Spleen (tissue), 11 donors: ENCODE measurements around the gene ZNF618. TPM values are rescaled to one million over a fixed set of nuclear protein-coding genes. Genes with fewer than 3 reads are reported as not detected.

ENCODE experiments used
- DNase-seq: peaks from one replicate; pipeline ENCODE4 v3.0.0-alpha.2; 2020
- H3K27ac ChIP-seq, 8 donors: fragments of 200-600 bp; sonication (generic) in 7 of 8; 1 replicate in 4 of 8; 2 replicates in 4 of 8; pipeline versions ENCODE4 v1.5.0 to v1.8.0; 2016 to 2021; ENCODE audit warnings: inconsistent platforms in 4 of 8, mild to moderate bottlenecking in 4 of 8, moderate library complexity in 1 of 8
- H3K27me3 ChIP-seq, 7 donors: fragments of 200-600 bp; sonication (generic) in 6 of 7; replicated peaks in 1 of 7; 1 replicate in 4 of 7; 2 replicates in 3 of 7; pipeline versions ENCODE4 v1.5.0 to v1.8.0; 2016 to 2021; ENCODE audit warnings: inconsistent platforms in 3 of 7, mild to moderate bottlenecking in 1 of 7
- H3K36me3 ChIP-seq, 6 donors: fragments of 200-600 bp; sonication (generic) in 5 of 6; 1 replicate in 4 of 6; 2 replicates in 2 of 6; pipeline versions ENCODE4 v1.5.0 to v1.8.0; 2016 to 2021; ENCODE audit warnings: inconsistent platforms in 2 of 6
- H3K4me1 ChIP-seq, 6 donors: fragments of 200-600 bp; sonication (generic) in 5 of 6; 1 replicate in 3 of 6; 2 replicates in 3 of 6; pipeline versions ENCODE4 v1.5.0 to v1.8.0; 2016 to 2021; ENCODE audit warnings: inconsistent platforms in 3 of 6
- H3K4me3 ChIP-seq, 8 donors: fragments of 200-600 bp; sonication (generic) in 7 of 8; 1 replicate in 4 of 8; 2 replicates in 4 of 8; pipeline versions ENCODE4 v1.5.0 to v1.8.0; 2016 to 2021; ENCODE audit warnings: inconsistent platforms in 4 of 8, mild to moderate bottlenecking in 4 of 8, moderate library complexity in 2 of 8
- H3K9me3 ChIP-seq, 8 donors: fragments of 200-600 bp; sonication (generic) in 7 of 8; 1 replicate in 4 of 8; 2 replicates in 4 of 8; pipeline versions ENCODE4 v1.5.0 to v1.8.0; 2016 to 2021; ENCODE audit warnings: inconsistent platforms in 4 of 8
- POLR2A ChIP-seq, 3 donors: fragments of 450-650 bp; IDR thresholded peaks; one replicate each; pipeline ENCODE4 v1.5.1; 2017; ENCODE audit warnings: antibody characterized with exemption in 3 of 3, mild to moderate bottlenecking in 1 of 3
- POLR2AphosphoS5 ChIP-seq, 3 donors: sonication (generic); formaldehyde crosslinking; IDR thresholded peaks; one replicate each; pipeline ENCODE4 v1.5.1; 2017; ENCODE audit warnings: antibody characterized with exemption in 3 of 3
- WGBS, 5 donors: extraction: QIAGEN DNeasy Blood & Tissue Kit in 3 of 5; methylation state at CpG; one replicate each; pipeline versions ENCODE4 v1.1.5 to v1.1.7; 2013 to 2018; 5-methylcytosine and 5-hydroxymethylcytosine counted together
- intact Hi-C: fragments of 100-400 bp; cut with DNase I; formaldehyde crosslinking; loops from one replicate; pipeline ENCODE4 v1.15.0; 2023; ENCODE audit warnings: low total_unique reads
- polyA plus RNA-seq, 3 donors: library from polyadenylated mRNA; stranded (reverse); fragments of 200-250 nt; gene quantifications; one replicate each; pipeline ENCODE4 v1.2.1, GENCODE V29; 2013
- total RNA-seq, 7 donors: library from RNA; depleted of rRNA in 3 of 7; stranded (reverse); fragments of >200 nt in 3 of 7; fragmentation: NEBNext Ultra II Directional in 4 of 7; extraction: Animal tissue kit (Norgen Biotek cat#: 25700) in 4 of 7; gene quantifications; one replicate each; pipeline versions ENCODE4 v1.1.0 to v1.2.1, GENCODE V29; 2016 to 2021
- TF ChIP-seq, protein P1 (sequence below), 11 experiments: fragments of 200-600 bp in 7 of 11; fragments of 450-650 bp in 4 of 11; sonication (generic) in 4 of 11; IDR thresholded peaks in 8 of 11; conservative IDR thresholded peaks in 3 of 11; 1 replicate in 7 of 11; 2 replicates in 4 of 11; pipeline versions ENCODE4 v1.4.0 to v1.8.0; 2016 to 2021; ENCODE audit warnings: antibody characterized with exemption in 11 of 11, inconsistent platforms in 4 of 11, mild to moderate bottlenecking in 1 of 11
- donor health status: healthy with polysubstance abuse.
- donor health status: DM: no; HTN: no; CAD: no; lungs with moderate emphysema.
- donor health status: DM: no; HTN: no; CAD: no.
- donor health status: Bipolar disorder and iron deficiency.
- donor health status: healthy.
- donor health status: DM: no; HTN: no; CAD: no.
- donor health status: DM: yes; HTN: yes; CAD: no.

Gene ZNF618
- total and polyA plus RNA-seq, 10 donors: 0.58 to 14.8 (median 8.4) TPM

DNA sequence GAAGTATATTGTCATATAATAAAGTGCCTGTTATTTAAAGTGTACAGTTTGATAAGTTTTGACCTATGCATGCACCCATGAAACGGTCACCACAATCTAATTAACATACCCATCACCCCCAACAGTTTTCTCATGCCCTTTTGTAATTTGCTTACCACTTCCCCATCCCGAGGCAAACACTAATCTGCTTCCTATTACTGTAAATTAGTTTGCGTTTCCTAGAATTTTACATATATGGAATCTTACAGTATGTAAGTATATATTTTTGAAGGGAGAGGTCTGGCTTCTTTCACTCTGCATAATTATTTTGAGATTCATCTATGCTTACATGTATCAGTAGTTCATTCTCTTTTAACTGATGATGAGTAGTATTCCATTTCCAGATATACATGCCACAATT lies 145.5 kb downstream of the ZNF618 start:
- DNase-seq: no peak
- H3K27ac ChIP-seq: no peak overlapping the region
- TF ChIP-seq POLR2AphosphoS5 (IDR thresholded peaks at IDR 0.05) (no peak), POLR2A (IDR thresholded peaks at IDR 0.05) (no peak)
- TF ChIP-seq, protein P1, sequence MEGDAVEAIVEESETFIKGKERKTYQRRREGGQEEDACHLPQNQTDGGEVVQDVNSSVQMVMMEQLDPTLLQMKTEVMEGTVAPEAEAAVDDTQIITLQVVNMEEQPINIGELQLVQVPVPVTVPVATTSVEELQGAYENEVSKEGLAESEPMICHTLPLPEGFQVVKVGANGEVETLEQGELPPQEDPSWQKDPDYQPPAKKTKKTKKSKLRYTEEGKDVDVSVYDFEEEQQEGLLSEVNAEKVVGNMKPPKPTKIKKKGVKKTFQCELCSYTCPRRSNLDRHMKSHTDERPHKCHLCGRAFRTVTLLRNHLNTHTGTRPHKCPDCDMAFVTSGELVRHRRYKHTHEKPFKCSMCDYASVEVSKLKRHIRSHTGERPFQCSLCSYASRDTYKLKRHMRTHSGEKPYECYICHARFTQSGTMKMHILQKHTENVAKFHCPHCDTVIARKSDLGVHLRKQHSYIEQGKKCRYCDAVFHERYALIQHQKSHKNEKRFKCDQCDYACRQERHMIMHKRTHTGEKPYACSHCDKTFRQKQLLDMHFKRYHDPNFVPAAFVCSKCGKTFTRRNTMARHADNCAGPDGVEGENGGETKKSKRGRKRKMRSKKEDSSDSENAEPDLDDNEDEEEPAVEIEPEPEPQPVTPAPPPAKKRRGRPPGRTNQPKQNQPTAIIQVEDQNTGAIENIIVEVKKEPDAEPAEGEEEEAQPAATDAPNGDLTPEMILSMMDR (IDR thresholded peaks at IDR 0.05 in 8 of 11, conservative IDR thresholded peaks at IDR 0.05 in 3 of 11): no peak
- intact Hi-C loops: no loop called here
- peaks cover 0 to 75% (median 13%) of the 10 kb centered on the region in 6 donors for H3K36me3 ChIP-seq
- WGBS, 5 donors: 42 to 71% (median 54%) methylated on average over 3 of the region's 3 CpGs
- no peak overlapping the region for H3K4me3 ChIP-seq
- H3K9me3 ChIP-seq: peaks cover 0 to 38% (median 29%) of the 10 kb centered on the region in 8 donors
- H3K27me3 ChIP-seq: no peaks in the 10 kb centered on the region
- peaks cover 0 to 3% (median 0%) of the 10 kb centered on the region in 6 donors for H3K4me1 ChIP-seq

GRCh38 chr9:114023961-114024360 lies 147.9 kb downstream of the ZNF618 start:
- peaks cover 0 to 17% (median 0%) of the 10 kb centered on the region in 6 donors for H3K4me1 ChIP-seq
- H3K27ac ChIP-seq: no peak overlapping the region
- H3K4me3 ChIP-seq: no peak overlapping the region
- peaks cover 0 to 38% (median 29%) of the 10 kb centered on the region in 8 donors for H3K9me3 ChIP-seq
- 85 to 92% (median 88%) methylated on average over 1 of the region's 1 CpG for WGBS, 5 donors
- DNase-seq: no peak
- intact Hi-C loops: no loop called here
- TF ChIP-seq POLR2A (IDR thresholded peaks at IDR 0.05): no peak
- TF ChIP-seq, protein P1 (IDR thresholded peaks at IDR 0.05 in 8 of 11, conservative IDR thresholded peaks at IDR 0.05 in 3 of 11): no peak
- peaks cover 0 to 59% (median 3%) of the 10 kb centered on the region in 6 donors for H3K36me3 ChIP-seq
- no peaks in the 10 kb centered on the region for H3K27me3 ChIP-seq

- no peak for DNase-seq
- no peaks in the 10 kb centered on the region for H3K27me3 ChIP-seq
Measured at GRCh38 chr9:114025196-114025753, 149.2 kb downstream of the ZNF618 start.

DNA sequence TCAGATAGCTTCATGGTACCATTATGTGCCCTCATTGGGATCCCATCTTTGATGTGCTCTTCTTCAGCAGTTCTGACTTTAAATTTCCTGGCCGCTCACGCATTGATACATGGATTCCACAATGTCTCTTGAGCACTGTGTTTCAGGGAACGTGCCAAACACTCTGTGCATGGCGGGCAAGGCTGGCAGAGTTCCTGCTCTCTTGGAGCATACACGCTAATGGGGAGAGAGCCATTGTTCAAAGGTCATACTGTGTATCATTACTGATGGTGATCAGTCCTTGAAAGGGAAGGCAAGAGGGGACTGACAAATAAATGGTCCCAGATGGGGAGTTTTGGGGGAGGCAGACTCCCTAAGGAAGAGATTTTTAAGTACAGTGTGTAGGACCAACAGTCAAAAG lies 149.7 kb downstream of the ZNF618 start:
- Histone ChIP-seq H3K9me3 (peaks cover 0 to 38% (median 29%) of the 10 kb centered on the region in 8 donors), H3K36me3 (peaks cover 0 to 61% (median 4%) of the 10 kb centered on the region in 6 donors), H3K27me3 (no peaks in the 10 kb centered on the region), H3K27ac (no peak overlapping the region), H3K4me3 (no peak overlapping the region), H3K4me1 (peaks cover 0 to 17% (median 0%) of the 10 kb centered on the region in 6 donors)
- TF ChIP-seq, protein P1 (IDR thresholded peaks at IDR 0.05 in 8 of 11, conservative IDR thresholded peaks at IDR 0.05 in 3 of 11): no peak
- TF ChIP-seq POLR2AphosphoS5 (IDR thresholded peaks at IDR 0.05) (no peak), POLR2A (IDR thresholded peaks at IDR 0.05) (no peak)
- intact Hi-C loops: no loop called here
- WGBS, 5 donors: 89 to 95% (median 93%) methylated on average over 5 of the region's 5 CpGs
- no peak for DNase-seq

More at GRCh38 chr9:114025196-114025753, 149.2 kb downstream of the ZNF618 start:
- intact Hi-C loops: no loop called here
- no peak overlapping the region for H3K27ac ChIP-seq
- WGBS, 5 donors: 66 to 89% (median 81%) methylated on average over 3 of the region's 3 CpGs
- peaks cover 0 to 61% (median 4%) of the 10 kb centered on the region in 6 donors for H3K36me3 ChIP-seq
- TF ChIP-seq POLR2A (IDR thresholded peaks at IDR 0.05): no peak
- no peak overlapping the region for H3K4me3 ChIP-seq
- H3K9me3 ChIP-seq: peaks cover 0 to 38% (median 29%) of the 10 kb centered on the region in 8 donors
- peaks cover 0 to 17% (median 0%) of the 10 kb centered on the region in 6 donors for H3K4me1 ChIP-seq
